HL-60 (cell line): Measurements from ENCODE around the gene REPS2.

Experiments used
- CTCF ChIP-seq: IDR thresholded peaks from one replicate; pipeline ENCODE4 v1.5.1; 2011; ENCODE audit warnings: low read length, control low read depth, inconsistent platforms; ENCODE audit not compliant: insufficient read depth
- GABPA ChIP-seq: IDR thresholded peaks from 2 replicates; pipeline ENCODE4 v1.6.1; 2012; ENCODE audit warnings: low read depth
- POLR2AphosphoS5 ChIP-seq: IDR thresholded peaks from 2 replicates; pipeline ENCODE4 v1.6.1; 2012; ENCODE audit warnings: low read depth
- REST ChIP-seq: IDR thresholded peaks from 2 replicates; pipeline ENCODE4 v1.6.1; 2012; ENCODE audit warnings: low read depth; ENCODE audit not compliant: insufficient replicate concordance

GRCh38 chrX:17098516-17099247, 152.2 kb downstream of the REPS2 start:
- TF ChIP-seq POLR2AphosphoS5 (no peak), CTCF (no peak), REST (no peak), GABPA (no peak)
